ENCODE measurements around the gene RGS3. TPM values are rescaled to one million over a fixed set of nuclear protein-coding genes. Genes with fewer than 3 reads are reported as not detected.
A peak's percentile ranks its signal among the peaks of the same experiment; 100 is the strongest.
"Not testable (repeated sequence)": the region's sequence is repeated elsewhere in the genome, so short reads cannot be mapped to it uniquely, and the experiment has no call there.

The RGS3 gene
- total RNA-seq, 1 experiment from 2014 or later, result 35.8 TPM

DNA sequence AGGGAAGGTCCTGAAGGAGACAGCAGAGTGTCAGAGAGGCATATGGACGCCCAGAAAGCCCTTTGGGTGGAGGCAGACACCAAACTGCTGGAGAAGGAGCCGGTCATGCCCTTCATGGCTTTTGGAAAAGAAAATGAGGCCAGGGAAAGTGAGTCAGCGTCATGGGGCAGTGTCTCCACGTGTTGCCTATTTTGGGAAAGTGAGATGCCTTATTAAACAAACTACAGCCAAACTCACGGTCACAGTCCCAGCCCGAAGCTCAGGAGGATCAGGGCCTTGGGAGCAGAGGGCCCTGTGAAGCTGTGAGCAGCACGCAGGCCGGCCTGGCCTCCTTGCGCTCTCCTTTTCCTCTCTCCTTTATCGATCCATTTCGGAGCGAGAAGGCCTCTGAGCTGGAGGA, 25.0 kb downstream of the RGS3 start:
- no peak overlapping the region for H3K4me3 ChIP-seq
- H3K27ac ChIP-seq, result no peak overlapping the region
- DNase-seq, result no peak
- peaks cover 34% of the 10 kb centered on the region for H3K4me1 ChIP-seq
- no peaks in the 10 kb centered on the region for H3K27me3 ChIP-seq
- H3K36me3 ChIP-seq, result no peaks in the 10 kb centered on the region
- no peaks in the 10 kb centered on the region for H3K9me3 ChIP-seq (replicated peaks)

DNA sequence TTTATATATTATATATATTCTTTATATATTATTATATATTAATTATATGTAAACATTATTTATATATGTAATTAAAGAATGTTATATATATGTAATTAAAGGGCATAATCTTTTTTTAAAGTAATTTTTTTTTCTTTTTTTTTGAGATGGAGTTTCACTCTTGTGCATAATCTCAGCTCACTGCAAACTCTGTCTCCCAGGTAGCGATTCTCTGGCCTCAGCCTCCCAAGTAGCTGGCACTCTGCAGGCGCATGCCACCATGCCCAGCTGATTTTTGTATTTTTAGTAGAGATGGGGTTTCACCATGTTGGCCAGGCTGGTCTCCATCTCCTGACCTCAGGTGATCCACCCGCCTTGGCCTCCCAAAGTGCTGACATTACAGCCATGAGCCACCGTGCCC, 27.6 kb downstream of the RGS3 start:
- not testable (repeated sequence) for H3K4me3 ChIP-seq; H3K27me3 ChIP-seq; H3K9me3 ChIP-seq (replicated peaks); H3K36me3 ChIP-seq; DNase-seq; H3K27ac ChIP-seq
- H3K4me1 ChIP-seq, result peaks cover 15% of the 10 kb centered on the region

DNA sequence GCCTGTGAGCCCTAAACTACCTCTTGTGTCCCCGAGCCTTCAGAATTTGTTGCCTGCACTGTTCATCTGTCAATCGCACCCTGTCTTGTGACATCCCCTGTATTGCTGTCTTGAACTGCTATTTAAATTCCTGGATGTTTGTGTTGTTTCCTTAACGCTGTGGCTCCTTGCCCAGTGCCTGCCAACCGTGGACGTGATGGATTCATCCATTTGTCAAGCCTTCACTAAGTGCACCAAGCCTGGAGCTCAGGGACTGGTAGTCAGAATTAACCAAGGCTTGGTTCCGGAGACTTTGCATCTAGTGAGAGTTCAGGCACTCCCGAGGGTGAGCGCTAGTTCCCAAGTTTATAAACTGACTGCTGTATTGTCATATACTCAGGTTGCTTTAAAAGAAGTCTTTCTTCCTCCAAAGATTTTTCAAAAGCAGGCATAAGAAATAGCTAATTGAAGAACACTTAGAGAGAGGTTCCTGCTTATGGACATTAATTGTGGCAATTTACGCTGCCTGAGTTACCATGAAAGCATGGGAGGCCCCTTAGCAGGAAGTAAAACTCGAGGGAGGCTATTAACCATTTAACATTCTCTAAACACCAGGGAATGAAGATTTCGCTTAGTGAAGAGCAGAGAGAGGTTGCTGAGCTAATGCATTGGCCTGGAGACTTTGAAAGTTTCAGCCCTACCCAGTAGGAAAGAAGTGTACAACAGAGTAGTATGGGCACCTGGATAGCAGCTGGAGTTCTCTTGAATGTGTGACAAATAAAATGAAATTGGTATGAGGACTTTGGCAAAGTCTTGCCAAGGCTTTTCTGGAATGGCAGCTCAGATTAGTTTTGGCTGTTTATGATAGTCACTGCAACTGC, 29.0 kb downstream of the RGS3 start:
- H3K27ac ChIP-seq, result no peak overlapping the region
- DNase-seq, result no peak

DNA sequence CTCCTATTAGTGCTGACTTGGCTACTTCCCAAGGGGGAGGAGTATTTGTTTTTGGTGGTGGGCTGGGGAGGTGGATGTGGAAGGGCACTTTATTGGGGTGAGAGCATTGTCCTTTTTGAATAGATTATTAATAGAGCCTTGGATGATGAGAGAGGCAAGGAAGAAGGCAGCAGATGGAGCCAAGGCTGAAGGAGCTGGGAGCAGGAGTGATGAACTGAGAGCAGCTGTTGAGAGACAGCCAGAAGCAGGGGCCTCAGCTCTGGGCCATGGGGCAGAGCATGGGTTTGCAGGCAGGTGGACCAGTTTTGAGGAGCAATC, 29.6 kb downstream of the RGS3 start:
- peak in 1 of 2 experiments; percentile 59 for DNase-seq
- Histone ChIP-seq H3K27me3 (no peaks in the 10 kb centered on the region), H3K36me3 (no peaks in the 10 kb centered on the region), H3K4me3 (no peak overlapping the region), H3K9me3 (replicated peaks) (no peaks in the 10 kb centered on the region), H3K27ac (no peak overlapping the region), H3K4me1 (peaks cover 15% of the 10 kb centered on the region)

More for the DNA sequence above, 29.0 kb downstream of the RGS3 start:
- H3K4me1 ChIP-seq, result peaks cover 15% of the 10 kb centered on the region
- no peaks in the 10 kb centered on the region for H3K27me3 ChIP-seq
- no peaks in the 10 kb centered on the region for H3K36me3 ChIP-seq
- no peaks in the 10 kb centered on the region for H3K9me3 ChIP-seq (replicated peaks)
- H3K4me3 ChIP-seq, result no peak overlapping the region

DNA sequence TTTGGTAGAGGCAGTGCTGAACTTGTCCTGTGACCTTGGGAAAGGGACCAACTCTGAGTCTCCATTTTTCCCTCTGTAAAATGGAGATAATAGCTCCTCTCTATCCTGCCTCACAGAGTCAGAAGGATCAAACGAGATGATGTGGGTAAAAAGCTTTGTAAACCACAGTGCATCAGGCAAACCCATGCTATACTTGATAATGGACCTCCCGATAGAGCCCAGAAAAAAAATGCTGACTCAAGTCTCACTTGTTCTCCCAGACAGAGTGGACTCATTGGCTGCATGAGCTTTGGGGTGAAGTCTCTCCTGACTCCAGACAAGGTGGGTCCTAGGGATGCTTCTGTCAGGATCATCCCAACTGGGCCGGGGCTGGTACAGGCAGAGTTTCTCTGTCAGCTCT, 32.0 kb downstream of the RGS3 start:
- H3K27me3 ChIP-seq, result no peaks in the 10 kb centered on the region
- no peak overlapping the region for H3K27ac ChIP-seq
- H3K9me3 ChIP-seq (replicated peaks), result no peaks in the 10 kb centered on the region
- no peak overlapping the region for H3K4me3 ChIP-seq
- H3K36me3 ChIP-seq, result no peaks in the 10 kb centered on the region
- H3K4me1 ChIP-seq, result peaks cover 15% of the 10 kb centered on the region
- DNase-seq, result no peak

DNA sequence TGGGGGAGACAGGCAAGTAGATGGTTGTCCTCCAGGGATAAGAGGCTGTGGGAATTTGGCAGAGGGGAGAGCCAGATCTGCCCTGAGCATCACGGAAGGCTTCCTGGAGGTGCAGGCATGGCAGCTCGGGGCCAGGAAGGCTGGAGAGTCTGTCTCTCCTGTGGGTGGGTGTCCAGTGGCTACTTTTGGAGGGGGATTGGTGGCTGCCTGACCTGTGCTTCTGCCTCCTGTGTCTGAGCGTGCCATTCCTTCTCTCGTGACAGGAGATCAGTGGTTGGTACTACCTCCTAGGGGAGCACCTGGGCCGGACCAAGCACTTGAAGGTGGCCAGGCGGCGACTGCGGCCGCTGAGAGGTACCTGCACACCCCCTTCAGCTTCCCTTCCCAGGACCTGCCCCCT, 33.5 kb downstream of the RGS3 start:
- DNase-seq, result no peak
- Histone ChIP-seq H3K27ac (no peak overlapping the region), H3K4me1 (peaks cover 15% of the 10 kb centered on the region), H3K36me3 (no peaks in the 10 kb centered on the region), H3K9me3 (replicated peaks) (no peaks in the 10 kb centered on the region), H3K4me3 (no peak overlapping the region), H3K27me3 (no peaks in the 10 kb centered on the region)

DNA sequence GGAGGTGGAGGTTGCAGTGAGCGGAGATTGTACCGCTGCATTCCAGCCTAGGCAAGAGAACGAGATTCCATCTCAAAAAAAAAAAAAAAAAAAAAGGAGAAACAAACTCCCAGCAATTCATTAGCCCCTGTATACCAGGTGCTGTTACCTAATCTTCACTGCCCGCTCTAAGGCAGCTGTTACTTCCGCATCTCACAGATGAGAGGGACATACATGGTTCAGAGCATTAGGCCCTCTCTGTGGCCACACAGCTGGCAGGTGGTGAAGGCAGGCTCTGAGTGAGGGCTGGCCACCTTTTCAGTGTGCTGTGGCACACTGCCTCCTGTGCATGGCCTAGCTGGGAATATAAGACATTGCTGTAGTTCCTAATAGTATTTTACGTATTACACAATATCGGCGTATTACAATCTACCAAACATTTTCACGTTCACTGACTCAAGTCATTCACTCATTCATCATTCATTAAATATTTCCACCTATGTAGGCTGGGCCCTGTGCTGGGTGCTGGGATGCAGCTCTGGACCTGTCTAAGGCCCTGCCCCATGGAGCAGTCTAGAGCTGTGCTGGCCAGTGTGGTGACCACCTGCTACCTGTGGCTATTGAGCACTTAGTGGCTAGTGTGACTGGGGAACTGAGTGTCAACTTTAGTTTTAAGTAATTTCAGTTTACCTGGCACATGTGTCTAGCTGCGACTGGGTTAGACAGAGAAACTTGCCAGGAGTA, 35.8 kb downstream of the RGS3 start:
- DNase-seq, result peak in 1 of 2 experiments; percentile 51
- H3K27ac ChIP-seq, result no peak overlapping the region
- no peaks in the 10 kb centered on the region for H3K4me1 ChIP-seq
- no peaks in the 10 kb centered on the region for H3K9me3 ChIP-seq (replicated peaks)
- H3K4me3 ChIP-seq, result no peak overlapping the region
- H3K36me3 ChIP-seq, result no peaks in the 10 kb centered on the region
- no peaks in the 10 kb centered on the region for H3K27me3 ChIP-seq

DNA sequence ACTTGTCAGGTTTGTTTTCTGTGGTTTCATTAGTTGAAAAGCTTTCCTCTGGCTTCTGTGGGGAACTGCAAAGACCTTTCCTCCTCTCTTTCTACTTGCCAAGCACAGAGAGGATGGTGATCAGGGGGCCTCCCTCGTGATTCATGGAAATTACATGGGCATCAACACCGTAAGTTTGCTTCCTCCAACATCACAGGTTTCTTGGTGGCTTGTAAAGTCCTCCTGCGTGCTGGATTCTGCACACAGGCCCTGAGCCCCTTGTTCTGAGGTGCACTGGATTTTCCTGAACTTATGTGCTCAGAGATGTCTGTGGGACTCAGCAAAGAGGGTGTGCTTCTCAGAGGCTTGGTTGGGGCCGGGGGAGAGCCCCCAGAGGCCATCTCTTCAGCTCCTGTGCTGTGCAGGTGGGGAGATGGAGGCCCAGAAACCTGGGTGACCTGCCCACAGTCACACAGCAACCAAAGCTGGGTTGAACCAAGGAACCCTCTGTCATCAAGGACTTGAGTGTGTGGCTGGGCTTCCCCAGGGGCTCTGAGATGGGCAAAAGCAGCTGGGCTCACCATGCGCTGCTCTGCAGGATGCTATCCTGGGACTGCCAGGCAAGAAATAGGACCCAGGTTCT, 36.5 kb downstream of the RGS3 start:
- Histone ChIP-seq H3K36me3 (no peaks in the 10 kb centered on the region), H3K4me3 (no peak overlapping the region), H3K27me3 (no peaks in the 10 kb centered on the region), H3K9me3 (replicated peaks) (no peaks in the 10 kb centered on the region), H3K4me1 (no peaks in the 10 kb centered on the region), H3K27ac (no peak overlapping the region)
- no peak for DNase-seq

DNA sequence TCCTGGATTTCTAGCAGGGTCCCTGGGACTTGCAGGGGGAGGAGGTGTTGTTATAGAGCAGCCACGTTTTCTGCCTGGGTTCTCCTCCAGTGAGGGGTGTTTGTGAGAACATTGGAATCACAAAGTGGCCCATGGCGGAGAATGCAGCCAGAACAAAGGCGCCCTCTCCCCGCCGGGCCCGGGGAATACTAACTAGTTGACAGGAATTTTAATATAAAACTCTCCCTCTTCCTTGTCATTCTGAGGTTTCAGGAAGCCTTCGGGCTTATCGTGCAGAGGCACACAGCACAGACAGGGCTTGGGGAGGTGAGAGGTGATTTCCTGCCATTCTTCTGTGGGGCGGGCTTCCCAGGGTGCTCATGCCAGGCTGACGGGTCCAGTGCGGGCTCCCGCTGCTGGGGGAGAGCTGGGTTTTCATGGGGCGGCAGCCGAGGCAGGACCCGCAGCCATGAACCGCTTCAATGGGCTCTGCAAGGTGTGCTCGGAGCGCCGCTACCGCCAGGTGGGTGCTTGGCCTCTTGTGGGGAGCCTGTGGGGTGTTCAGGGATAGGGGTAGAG, 37.7 kb downstream of the RGS3 start:
- Histone ChIP-seq H3K36me3 (no peaks in the 10 kb centered on the region), H3K27ac (no peak overlapping the region), H3K4me3 (no peak overlapping the region), H3K9me3 (replicated peaks) (no peaks in the 10 kb centered on the region), H3K27me3 (no peaks in the 10 kb centered on the region), H3K4me1 (peaks cover 1% of the 10 kb centered on the region; the same call in 1 of the 2 replicates)
- no peak for DNase-seq

DNA sequence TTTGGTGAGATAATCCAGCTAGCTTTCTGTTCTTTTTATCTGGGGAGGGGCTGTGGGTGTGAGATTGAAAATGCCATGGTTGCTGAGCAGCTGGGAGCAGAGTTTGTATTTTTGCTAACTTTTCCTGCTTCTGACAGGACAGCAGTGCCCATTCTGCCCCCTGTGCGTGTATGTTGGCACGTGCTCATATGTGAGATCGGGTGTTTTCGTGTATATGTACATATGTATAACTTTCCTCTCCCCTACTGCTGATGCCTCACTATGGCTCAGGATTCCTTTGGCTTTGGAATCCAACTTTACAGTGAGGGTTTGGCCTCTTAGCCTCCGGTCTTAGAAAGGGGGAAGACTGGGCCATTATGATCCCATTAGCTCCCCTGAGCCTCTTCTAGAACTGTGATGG, 38.3 kb downstream of the RGS3 start:
- Histone ChIP-seq H3K9me3 (replicated peaks) (no peaks in the 10 kb centered on the region), H3K36me3 (no peaks in the 10 kb centered on the region), H3K4me3 (no peak overlapping the region), H3K27me3 (no peaks in the 10 kb centered on the region), H3K4me1 (peaks cover 5% of the 10 kb centered on the region; the same call in 1 of the 2 replicates), H3K27ac (no peak overlapping the region)
- no peak for DNase-seq

DNA sequence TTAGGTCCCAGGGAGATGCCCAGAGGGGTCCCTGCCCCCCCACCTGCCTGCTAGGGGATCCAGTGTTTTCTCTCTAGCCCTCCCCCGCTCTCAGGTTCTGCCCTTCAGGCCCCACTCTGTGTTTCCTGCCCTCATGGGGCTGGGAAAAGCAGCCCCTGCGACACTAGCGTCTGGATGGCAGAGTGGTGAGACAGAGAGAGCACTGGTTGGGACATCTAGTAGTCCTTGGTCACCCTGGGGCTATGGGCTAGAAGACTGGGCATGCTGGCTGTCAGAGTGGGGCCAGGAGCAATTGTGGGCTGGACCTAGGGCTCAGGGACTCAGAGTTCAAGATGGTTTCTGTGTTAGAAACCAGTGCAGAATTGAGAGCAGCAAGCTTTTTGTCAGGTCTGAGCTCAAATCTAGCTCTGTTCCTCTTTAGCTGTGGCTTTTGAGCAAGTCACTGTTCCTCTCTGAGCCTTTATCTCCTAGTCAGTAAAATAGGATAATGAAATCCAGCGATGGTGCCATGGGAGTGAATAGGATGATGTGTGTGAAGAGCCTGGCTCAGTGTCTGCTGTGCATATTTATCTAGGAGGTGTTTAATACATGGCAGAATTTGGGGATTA, 39.0 kb downstream of the RGS3 start:
- peaks cover 5% of the 10 kb centered on the region; the same call in 1 of the 2 replicates for H3K4me1 ChIP-seq
- H3K27ac ChIP-seq, result no peak overlapping the region
- no peak overlapping the region for H3K4me3 ChIP-seq
- no peak for DNase-seq
- H3K27me3 ChIP-seq, result no peaks in the 10 kb centered on the region
- no peaks in the 10 kb centered on the region for H3K36me3 ChIP-seq
- H3K9me3 ChIP-seq (replicated peaks), result no peaks in the 10 kb centered on the region

DNA sequence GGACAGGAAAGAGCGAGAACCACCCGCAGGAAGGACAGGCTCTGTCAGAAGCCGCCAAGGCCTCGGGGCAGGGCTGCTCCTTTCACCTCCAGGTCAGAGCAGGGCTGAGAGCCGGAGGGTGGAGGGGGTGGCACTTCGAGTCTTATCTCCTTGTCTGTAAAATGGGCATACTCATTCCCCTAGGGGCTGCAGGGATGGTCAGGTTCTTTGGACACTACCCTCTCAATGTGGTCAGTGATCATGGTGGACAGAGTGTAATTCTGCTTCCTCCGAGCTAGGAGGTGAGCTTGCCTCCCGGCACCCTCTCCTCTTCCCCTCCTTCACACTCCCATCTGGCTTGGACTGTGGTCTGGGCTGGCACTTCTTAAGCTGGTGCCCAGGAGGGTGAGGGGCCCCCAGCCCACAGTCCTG, 39.6 kb downstream of the RGS3 start:
- peaks cover 7% of the 10 kb centered on the region; the same call in 1 of the 2 replicates for H3K4me1 ChIP-seq
- no peak overlapping the region for H3K27ac ChIP-seq
- DNase-seq, result no peak
- H3K4me3 ChIP-seq, result no peak overlapping the region
- H3K36me3 ChIP-seq, result no peaks in the 10 kb centered on the region
- no peaks in the 10 kb centered on the region for H3K9me3 ChIP-seq (replicated peaks)
- no peaks in the 10 kb centered on the region for H3K27me3 ChIP-seq

DNA sequence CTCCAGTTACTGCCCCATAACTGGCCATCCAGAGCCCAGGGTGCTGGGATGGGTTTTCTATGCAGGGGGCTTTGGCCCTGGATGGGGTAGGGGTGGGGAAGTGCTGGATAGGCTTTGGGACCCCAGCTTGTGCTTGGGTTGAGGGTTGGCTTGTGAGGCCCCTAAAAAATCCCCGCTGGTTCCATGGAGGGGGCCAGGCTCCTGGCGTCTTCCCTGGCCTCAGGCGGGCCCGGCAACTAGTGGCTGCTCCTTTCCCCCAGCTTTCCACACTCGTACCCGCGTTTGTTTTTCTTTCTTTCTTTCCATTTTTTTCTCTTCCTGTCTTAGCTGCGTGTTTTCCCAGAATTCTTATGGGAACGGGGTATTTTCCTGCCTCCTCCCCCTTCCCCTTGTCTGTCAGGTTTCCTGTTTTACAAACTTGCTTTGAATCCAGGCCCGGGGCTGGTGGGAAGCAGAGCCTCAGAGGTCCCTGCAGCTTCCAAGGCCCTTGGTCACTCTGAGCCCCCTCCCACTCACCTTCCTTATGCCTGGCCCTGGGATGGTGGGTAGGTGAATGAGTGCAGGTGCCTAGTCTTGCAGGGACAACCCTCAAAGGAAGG, 40.2 kb downstream of the RGS3 start:
- Histone ChIP-seq H3K4me3 (no peak overlapping the region), H3K9me3 (replicated peaks) (no peaks in the 10 kb centered on the region), H3K36me3 (no peaks in the 10 kb centered on the region), H3K27me3 (no peaks in the 10 kb centered on the region), H3K27ac (no peak overlapping the region), H3K4me1 (peaks cover 13% of the 10 kb centered on the region)
- no peak for DNase-seq

All from SJCRH30 (cell line).